ENCODE results near the gene CDC34. TPM values are rescaled to one million over a fixed set of nuclear protein-coding genes. Genes with fewer than 3 reads are reported as not detected.

The CDC34 gene
- total RNA-seq, 1 experiment from 2014 or later: 112 TPM

- H3K4me2 ChIP-seq (ENCODE audit: insufficient read depth, insufficient read length, low read length): peak within 1 kb of the TSS; percentile 15
- no peak for DNase-seq
- WGBS (ENCODE audit: extremely low coverage, insufficient read length, low lambda C conversion rate): no CpG with 5 or more reads among the region's 132 CpGs
Measured at GRCh38 chr19:589693-590395, 58.3 kb downstream of the CDC34 start, which contains the start of gene HCN2. Gene HCN2, plus strand, starts transcription at chr19:589881. Its CDS starts 65 bp downstream, at chr19:589946.

More at GRCh38 chr19:589693-590395, 58.3 kb downstream of the CDC34 start, which contains the start of gene HCN2:
- Histone ChIP-seq H3K4me1 (ENCODE audit: insufficient read depth, low read length) (no peaks in the 10 kb centered on the region), H3K23ac (ENCODE audit: insufficient read length, low read depth, low read length) (no peak within 1 kb of the TSS), H2BK120ac (ENCODE audit: low read depth, low read length, poor library complexity, severe bottlenecking) (no peak within 1 kb of the TSS), H2BK20ac (ENCODE audit: low read depth, low read length, poor library complexity, severe bottlenecking) (no peak within 1 kb of the TSS), H3K18ac (ENCODE audit: insufficient read length, low read depth, low read length) (no peak within 1 kb of the TSS), H3T11ph (ENCODE audit: low read length) (no peak within 1 kb of the TSS), H3K56ac (ENCODE audit: insufficient read length, low read depth, low read length) (no peak within 1 kb of the TSS), H3K79me2 (ENCODE audit: insufficient read depth, low read length) (no peaks in the 10 kb centered on the region), H2AK5ac (ENCODE audit: insufficient read length, low read length) (no peak within 1 kb of the TSS), H3K4ac (ENCODE audit: low read depth, low read length) (no peak within 1 kb of the TSS), H2BK5ac (ENCODE audit: insufficient read length, low read length) (no peak within 1 kb of the TSS), H3K23me2 (ENCODE audit: insufficient read length, low read depth, low read length, poor library complexity, severe bottlenecking) (no peaks in the 10 kb centered on the region), H4K5ac (ENCODE audit: insufficient read length, low read depth, low read length) (no peak within 1 kb of the TSS), H4K20me1 (ENCODE audit: control insufficient read depth, insufficient read depth, insufficient read length) (peaks cover 3% of the 10 kb centered on the region), H3K14ac (ENCODE audit: insufficient read depth, low read length) (no peak within 1 kb of the TSS), H3K27ac (ENCODE audit: insufficient read length, low read depth, low read length) (no peak within 1 kb of the TSS), H3K9me3 (ENCODE audit: control insufficient read depth, low read depth, low read length) (no peaks in the 10 kb centered on the region), H4K8ac (replicated peaks; ENCODE audit: insufficient read length, low read depth, low read length) (no peak within 1 kb of the TSS), H2BK12ac (ENCODE audit: insufficient read length, low read depth, low read length) (no peak within 1 kb of the TSS), H3K79me1 (ENCODE audit: insufficient read depth, low read depth, low read length, poor library complexity, severe bottlenecking) (no peaks in the 10 kb centered on the region), H2BK15ac (ENCODE audit: low read depth, low read length) (no peak within 1 kb of the TSS), H2AFZ (ENCODE audit: low read length) (no peak within 1 kb of the TSS), H3K9ac (ENCODE audit: extremely low read depth, insufficient read length, low read length) (no peak within 1 kb of the TSS), H3K27me3 (ENCODE audit: insufficient read depth, low read length) (peaks cover 12% of the 10 kb centered on the region; the same call in 1 of the 2 replicates), H4K91ac (ENCODE audit: insufficient read length, low read depth, low read length) (no peak within 1 kb of the TSS)
- Mint-ChIP-seq H3K9me3 (no peaks in the 10 kb centered on the region), H3K4me3 (peak within 1 kb of the TSS; percentile 47 to 73), H3K36me3 (ENCODE audit: insufficient read depth in 1 of 3, low read depth in 3 of 3) (no peaks in the 10 kb centered on the region), H3K27me3 (ENCODE audit: low read depth) (peaks cover 50% of the 10 kb centered on the region), H3K27ac (no peak within 1 kb of the TSS), H3K4me1 (peaks cover 2 to 8% of the 10 kb centered on the region in 2 experiments; a peak in 1 of 4 replicates)
- no peak for TF ChIP-seq CTCF (conservative IDR thresholded peaks at IDR 0.05)

Measured in H9 (cell line).